ENCODE data around the gene GPX7.

The GPX7 gene

DNA sequence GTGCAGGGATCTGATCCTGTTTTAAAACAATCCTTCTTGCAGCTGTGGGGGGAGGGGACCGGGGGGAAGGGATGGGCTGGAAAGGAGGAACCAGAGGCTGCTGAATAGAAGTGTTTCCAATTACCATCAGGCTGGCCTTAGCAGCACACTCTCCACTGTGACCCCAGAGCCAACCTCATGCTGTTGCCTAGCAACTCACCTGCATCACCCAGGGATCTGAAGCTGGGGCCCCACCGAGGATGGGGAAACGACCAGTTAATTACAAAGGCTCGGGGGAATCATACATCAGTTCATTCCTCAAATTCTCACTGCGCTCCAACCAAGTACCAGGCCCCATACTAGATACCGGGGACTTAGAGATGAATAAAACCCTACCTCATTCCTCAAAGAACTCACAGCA lies 11.9 kb upstream of the GPX7 start:
- H3K79me2 ChIP-seq = no peaks in the 10 kb centered on the region
- H3K9me3 ChIP-seq (ENCODE audit: control insufficient read depth, low read length) = no peaks in the 10 kb centered on the region
- H3K4me3 ChIP-seq (ENCODE audit: low read depth, low read length) = no peak overlapping the region
- H3K4me2 ChIP-seq (ENCODE audit: low read length) = no peak overlapping the region
- no peak overlapping the region for H2AFZ ChIP-seq
- H3K27me3 ChIP-seq (ENCODE audit: control insufficient read depth, insufficient read depth, low read length) = no peaks in the 10 kb centered on the region
- TF ChIP-seq, protein P1, sequence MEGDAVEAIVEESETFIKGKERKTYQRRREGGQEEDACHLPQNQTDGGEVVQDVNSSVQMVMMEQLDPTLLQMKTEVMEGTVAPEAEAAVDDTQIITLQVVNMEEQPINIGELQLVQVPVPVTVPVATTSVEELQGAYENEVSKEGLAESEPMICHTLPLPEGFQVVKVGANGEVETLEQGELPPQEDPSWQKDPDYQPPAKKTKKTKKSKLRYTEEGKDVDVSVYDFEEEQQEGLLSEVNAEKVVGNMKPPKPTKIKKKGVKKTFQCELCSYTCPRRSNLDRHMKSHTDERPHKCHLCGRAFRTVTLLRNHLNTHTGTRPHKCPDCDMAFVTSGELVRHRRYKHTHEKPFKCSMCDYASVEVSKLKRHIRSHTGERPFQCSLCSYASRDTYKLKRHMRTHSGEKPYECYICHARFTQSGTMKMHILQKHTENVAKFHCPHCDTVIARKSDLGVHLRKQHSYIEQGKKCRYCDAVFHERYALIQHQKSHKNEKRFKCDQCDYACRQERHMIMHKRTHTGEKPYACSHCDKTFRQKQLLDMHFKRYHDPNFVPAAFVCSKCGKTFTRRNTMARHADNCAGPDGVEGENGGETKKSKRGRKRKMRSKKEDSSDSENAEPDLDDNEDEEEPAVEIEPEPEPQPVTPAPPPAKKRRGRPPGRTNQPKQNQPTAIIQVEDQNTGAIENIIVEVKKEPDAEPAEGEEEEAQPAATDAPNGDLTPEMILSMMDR (IDR thresholded peaks at IDR 0.05) = no peak
- no peaks in the 10 kb centered on the region for H3K36me3 ChIP-seq (ENCODE audit: control insufficient read depth, insufficient read depth, low read length)
- no peak overlapping the region for H3K9ac ChIP-seq
- H3K4me1 ChIP-seq = no peaks in the 10 kb centered on the region
- H3K27ac ChIP-seq = no peak overlapping the region

DNA sequence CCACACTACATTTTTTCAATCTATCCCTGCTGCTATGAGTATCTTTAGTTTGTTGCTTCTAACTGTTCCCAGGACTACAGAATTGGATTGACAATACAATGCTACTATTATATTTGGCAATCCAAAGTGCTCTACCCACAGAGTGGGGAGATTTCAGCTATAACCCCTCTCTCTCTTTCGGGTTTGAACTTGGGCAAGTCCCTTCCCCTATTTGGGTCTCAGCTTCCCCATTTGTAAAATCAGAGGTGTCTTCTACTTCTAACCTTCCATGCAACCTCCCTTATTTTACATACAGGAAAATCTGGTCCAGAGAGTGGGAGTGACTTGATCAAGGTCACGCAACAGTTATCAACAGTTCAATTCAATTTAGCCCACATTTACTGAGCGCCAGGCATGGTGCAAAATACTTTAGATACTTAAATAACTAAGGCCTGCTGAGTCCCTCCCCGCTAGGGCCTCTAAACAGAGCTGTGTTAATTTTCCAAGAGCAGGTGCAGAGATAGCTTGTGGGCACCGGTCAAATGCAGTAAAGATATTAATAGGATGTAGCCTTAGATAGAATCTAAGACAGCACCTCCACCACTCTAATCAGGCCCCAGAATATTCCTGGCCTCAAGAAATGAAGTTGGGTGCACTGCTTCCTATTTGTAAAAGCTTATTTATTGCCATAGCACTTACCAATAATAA lies 9.4 kb upstream of the GPX7 start:
- Histone ChIP-seq H3K79me2 (no peaks in the 10 kb centered on the region), H3K4me1 (no peaks in the 10 kb centered on the region), H3K27ac (no peak overlapping the region), H3K4me2 (ENCODE audit: low read length) (no peak overlapping the region), H2AFZ (no peak overlapping the region), H3K9me3 (ENCODE audit: control insufficient read depth, low read length) (no peaks in the 10 kb centered on the region), H3K9ac (no peak overlapping the region), H3K4me3 (ENCODE audit: low read depth, low read length) (no peak overlapping the region), H3K27me3 (ENCODE audit: control insufficient read depth, insufficient read depth, low read length) (no peaks in the 10 kb centered on the region), H3K36me3 (ENCODE audit: control insufficient read depth, insufficient read depth, low read length) (no peaks in the 10 kb centered on the region)
- TF ChIP-seq, protein P1 (IDR thresholded peaks at IDR 0.05) = no peak

DNA sequence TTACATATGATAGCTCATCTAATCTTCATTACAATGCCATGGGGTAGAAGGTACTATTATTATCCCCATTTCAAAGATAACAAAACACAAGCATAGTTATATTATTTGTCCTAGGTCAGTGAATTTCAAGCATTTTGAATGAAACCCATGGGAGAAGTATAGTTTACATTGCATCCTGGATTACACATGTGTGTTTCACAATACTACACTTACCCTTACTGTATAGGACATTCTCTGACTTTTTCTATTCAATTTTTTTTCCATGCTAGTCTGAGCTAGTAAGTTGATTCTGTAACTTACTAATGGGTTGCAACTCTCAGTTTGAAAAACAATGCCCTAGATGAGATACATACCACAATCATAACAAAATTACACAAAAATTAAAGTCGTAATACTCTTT lies 8.7 kb upstream of the GPX7 start:
- no peaks in the 10 kb centered on the region for H3K79me2 ChIP-seq
- no peaks in the 10 kb centered on the region for H3K9me3 ChIP-seq (ENCODE audit: control insufficient read depth, low read length)
- no peaks in the 10 kb centered on the region for H3K36me3 ChIP-seq (ENCODE audit: control insufficient read depth, insufficient read depth, low read length)
- H3K27me3 ChIP-seq (ENCODE audit: control insufficient read depth, insufficient read depth, low read length) = no peaks in the 10 kb centered on the region
- no peaks in the 10 kb centered on the region for H3K4me1 ChIP-seq
- no peak overlapping the region for H3K27ac ChIP-seq
- no peak overlapping the region for H3K9ac ChIP-seq
- no peak overlapping the region for H2AFZ ChIP-seq
- TF ChIP-seq, protein P1 (IDR thresholded peaks at IDR 0.05) = no peak
- no peak overlapping the region for H3K4me2 ChIP-seq (ENCODE audit: low read length)
- no peak overlapping the region for H3K4me3 ChIP-seq (ENCODE audit: low read depth, low read length)

DNA sequence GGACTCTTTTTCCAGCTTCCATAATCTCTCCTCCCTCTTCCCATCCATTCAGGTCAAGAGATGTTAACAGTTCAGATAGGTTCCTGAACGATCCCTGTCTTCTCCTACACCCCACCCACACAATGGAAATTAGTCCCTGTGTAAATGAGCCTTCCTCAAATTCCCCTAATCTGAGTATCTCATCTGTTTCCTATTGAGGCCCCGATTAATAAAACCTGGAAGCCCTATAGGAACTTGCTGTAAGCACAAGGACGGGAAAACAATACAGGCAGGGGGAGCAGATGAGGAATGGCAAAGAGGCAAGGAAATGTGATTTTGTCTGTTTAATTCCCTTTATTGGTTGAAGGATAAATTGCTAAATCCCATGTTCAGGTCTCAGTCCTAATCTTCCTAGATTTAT lies 7.1 kb upstream of the GPX7 start:
- Histone ChIP-seq H3K4me2 (ENCODE audit: low read length) (no peak overlapping the region), H3K4me3 (ENCODE audit: low read depth, low read length) (no peak overlapping the region), H2AFZ (no peak overlapping the region), H3K36me3 (ENCODE audit: control insufficient read depth, insufficient read depth, low read length) (no peaks in the 10 kb centered on the region), H3K27me3 (ENCODE audit: control insufficient read depth, insufficient read depth, low read length) (no peaks in the 10 kb centered on the region), H3K4me1 (no peaks in the 10 kb centered on the region), H3K79me2 (no peaks in the 10 kb centered on the region), H3K9ac (no peak overlapping the region), H3K27ac (no peak overlapping the region), H3K9me3 (ENCODE audit: control insufficient read depth, low read length) (no peaks in the 10 kb centered on the region)
- TF ChIP-seq, protein P1 (IDR thresholded peaks at IDR 0.05) = no peak

DNA sequence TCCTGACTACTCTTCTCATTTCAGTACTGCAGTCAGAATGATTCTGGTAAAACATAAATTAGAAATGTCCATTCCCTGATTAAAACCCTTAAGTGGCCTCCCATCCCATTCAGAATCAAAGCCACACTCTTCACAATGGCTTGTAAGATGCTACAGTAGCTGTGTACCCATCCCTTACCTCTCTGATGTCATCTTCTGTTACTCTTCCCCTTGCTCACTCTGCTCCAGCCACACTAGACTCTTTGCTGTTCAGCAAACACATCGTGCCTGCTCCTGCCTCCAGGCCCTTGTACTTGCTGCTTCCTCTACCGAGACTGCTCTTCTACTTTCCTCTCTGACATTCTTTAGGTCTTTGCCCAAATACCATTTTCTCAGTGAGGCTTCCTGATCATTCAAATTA lies 4.3 kb upstream of the GPX7 start:
- no peak overlapping the region for H3K4me3 ChIP-seq (ENCODE audit: low read depth, low read length)
- H3K9me3 ChIP-seq (ENCODE audit: control insufficient read depth, low read length) = no peaks in the 10 kb centered on the region
- no peak overlapping the region for H3K27ac ChIP-seq
- H3K4me1 ChIP-seq = no peaks in the 10 kb centered on the region
- H3K27me3 ChIP-seq (ENCODE audit: control insufficient read depth, insufficient read depth, low read length) = no peaks in the 10 kb centered on the region
- H3K36me3 ChIP-seq (ENCODE audit: control insufficient read depth, insufficient read depth, low read length) = no peaks in the 10 kb centered on the region
- no peak overlapping the region for H3K4me2 ChIP-seq (ENCODE audit: low read length)
- no peak overlapping the region for H2AFZ ChIP-seq
- H3K79me2 ChIP-seq = no peaks in the 10 kb centered on the region
- no peak overlapping the region for H3K9ac ChIP-seq
- TF ChIP-seq, protein P1 (IDR thresholded peaks at IDR 0.05) = no peak
